Tibial artery (tissue), 4 donors: ENCODE measurements around the gene ARSB.

ENCODE experiments used
- DNase-seq, 2 donors: peaks; one replicate each; pipeline ENCODE4 v3.0.0-alpha.2; 2019
- H3K27ac ChIP-seq, 2 donors: fragments of 200-600 bp; sonication (generic) in 1 of 2; 1 replicate in 1 of 2; 2 replicates in 1 of 2; pipeline ENCODE4 v1.5.1; 2018 to 2019; ENCODE audit warnings: mild to moderate bottlenecking in 1 of 2
- H3K27me3 ChIP-seq, 2 donors: fragments of 200-600 bp; sonication (generic) in 1 of 2; one replicate each; pipeline versions ENCODE4 v1.5.1 to v1.6.0; 2016 to 2019
- H3K36me3 ChIP-seq, 3 donors: fragments of 200-600 bp; sonication (generic) in 2 of 3; one replicate each; pipeline ENCODE4 v1.5.1; 2016 to 2019; ENCODE audit warnings: mild to moderate bottlenecking in 2 of 3
- H3K4me1 ChIP-seq, 4 donors: fragments of 200-600 bp; sonication (generic) in 2 of 4; 1 replicate in 3 of 4; 2 replicates in 1 of 4; pipeline ENCODE4 v1.5.1; 2016 to 2019
- H3K4me3 ChIP-seq, 2 donors: fragments of 200-600 bp; sonication (generic) in 1 of 2; 1 replicate in 1 of 2; 2 replicates in 1 of 2; pipeline ENCODE4 v1.5.1; 2018 to 2019; ENCODE audit warnings: mild to moderate bottlenecking in 2 of 2
- H3K9me3 ChIP-seq, 3 donors: fragments of 200-600 bp; sonication (generic) in 1 of 3; one replicate each; pipeline ENCODE4 v1.5.1; 2016 to 2019
- CTCF ChIP-seq, 2 experiments: fragments of 200-600 bp in 1 of 2; fragments of 450-650 bp in 1 of 2; IDR thresholded peaks; one replicate each; pipeline ENCODE4 v1.5.1; 2017 to 2019; ENCODE audit warnings: antibody characterized with exemption in 2 of 2, mild to moderate bottlenecking in 1 of 2, moderate library complexity in 1 of 2
- intact Hi-C: fragments of 100-400 bp; cut with DNase I; formaldehyde crosslinking; loops from one replicate; pipeline ENCODE4 v1.15.0; 2023; ENCODE audit warnings: low total_unique reads

ARSB gene

GRCh38 chr5:78813906-78814530 lies 171.1 kb downstream of the ARSB start:
- no peaks in the 10 kb centered on the region for H3K4me1 ChIP-seq
- H3K36me3 ChIP-seq = no peaks in the 10 kb centered on the region
- H3K27me3 ChIP-seq = no peaks in the 10 kb centered on the region
- TF ChIP-seq CTCF (IDR thresholded peaks at IDR 0.05) = no peak
- intact Hi-C loops = no loop called here
- H3K9me3 ChIP-seq = no peaks in the 10 kb centered on the region
- H3K4me3 ChIP-seq = no peak overlapping the region
- no peak for DNase-seq
- H3K27ac ChIP-seq = no peak overlapping the region

- no peak for TF ChIP-seq CTCF (IDR thresholded peaks at IDR 0.05)
- no peak overlapping the region for H3K4me3 ChIP-seq
- no peaks in the 10 kb centered on the region for H3K4me1 ChIP-seq
- H3K9me3 ChIP-seq = no peaks in the 10 kb centered on the region
- H3K27me3 ChIP-seq = no peaks in the 10 kb centered on the region
- H3K27ac ChIP-seq = no peak overlapping the region
- intact Hi-C loops = no loop called here
- DNase-seq = no peak
- H3K36me3 ChIP-seq = no peaks in the 10 kb centered on the region
Observed at GRCh38 chr5:78813286-78813685, 171.8 kb downstream of the ARSB start.

GRCh38 chr5:78811866-78812265 lies 173.2 kb downstream of the ARSB start:
- intact Hi-C loops = no loop called here
- no peak for TF ChIP-seq CTCF (IDR thresholded peaks at IDR 0.05)
- no peaks in the 10 kb centered on the region for H3K9me3 ChIP-seq
- H3K36me3 ChIP-seq = no peaks in the 10 kb centered on the region
- no peak overlapping the region for H3K4me3 ChIP-seq
- H3K27me3 ChIP-seq = no peaks in the 10 kb centered on the region
- H3K4me1 ChIP-seq = no peaks in the 10 kb centered on the region
- H3K27ac ChIP-seq = no peak overlapping the region
- DNase-seq = no peak

- Histone ChIP-seq H3K9me3 (no peaks in the 10 kb centered on the region), H3K27me3 (no peaks in the 10 kb centered on the region), H3K36me3 (no peaks in the 10 kb centered on the region), H3K4me1 (no peaks in the 10 kb centered on the region), H3K4me3 (no peak overlapping the region), H3K27ac (no peak overlapping the region)
- intact Hi-C loops = no loop called here
- no peak for TF ChIP-seq CTCF (IDR thresholded peaks at IDR 0.05)
- no peak for DNase-seq
Observed at GRCh38 chr5:78811121-78811817, 173.8 kb downstream of the ARSB start.

GRCh38 chr5:78810098-78810920 lies 174.8 kb downstream of the ARSB start:
- Histone ChIP-seq H3K27me3 (no peaks in the 10 kb centered on the region), H3K36me3 (no peaks in the 10 kb centered on the region), H3K9me3 (no peaks in the 10 kb centered on the region), H3K4me3 (no peak overlapping the region), H3K4me1 (no peaks in the 10 kb centered on the region), H3K27ac (no peak overlapping the region)
- TF ChIP-seq CTCF (IDR thresholded peaks at IDR 0.05) = no peak
- DNase-seq = no peak
- intact Hi-C loops = no loop called here
